HepG2 (cell line): ENCODE results near the gene RNF13. TPM values are rescaled to one million over a fixed set of nuclear protein-coding genes. Genes with fewer than 3 reads are reported as not detected.

ENCODE experiments used
- ATAC-seq: fragments of 200-7000 bp; cut with Tn5 transposase; 3 replicates; pipeline ENCODE4 v1.9.1; 2020; ENCODE audit warnings: mild to moderate bottlenecking, moderate library complexity
- BruUV-seq: library from RNA; stranded (reverse); fragments of 400-500 nt; replicated peaks from 2 replicates; lab custom pipeline; 2021; lab: Mats Ljungman, UMichigan
- CTCF ChIA-PET: fragments of 300-600 bp; formaldehyde crosslinking; extraction: SDS; loops from one replicate; lab custom pipeline; 2021; ENCODE audit warnings: low total read pairs, inconsistent platforms, low intra/inter-chr PET ratio; lab: Yijun Ruan, JAX
- POLR2A ChIA-PET: fragments of 350-600 bp; sonication (Branson Sonifier 250); formaldehyde crosslinking; loops from one replicate; lab custom pipeline; 2020; ENCODE audit warnings: antibody characterized with exemption, inconsistent platforms; lab: Yijun Ruan, JAX
- DNase-seq: peaks from one replicate; pipeline ENCODE4 v3.0.0-alpha.2; 2015; ENCODE audit warnings: low spot score
- FAIRE-seq: peaks from 3 replicates; lab custom pipeline; 2011; peaks lifted over from hg19 to GRCh38; lab: Jason Lieb, UNC
- H2AFZ ChIP-seq: one replicate; pipeline ENCODE4 v1.6.1; 2011; ENCODE audit warnings: low read length, inconsistent platforms
- H3K27ac ChIP-seq: fragments of 300-600 bp; 3 replicates; pipeline ENCODE4 v1.8.0; 2011; ENCODE audit warnings: mixed run types, mild to moderate bottlenecking, mixed read lengths, low read length, inconsistent platforms; ENCODE audit not compliant: insufficient read depth; ENCODE audit errors: extremely low read length
- H3K27me3 ChIP-seq, 2 experiments: fragments of 200-600 bp in 1 of 2; 2 replicates in 1 of 2; 3 replicates in 1 of 2; pipeline versions ENCODE4 v1.6.0 to v1.8.0; 2011; ENCODE audit warnings: low read length in 2 of 2, mild to moderate bottlenecking in 2 of 2, moderate library complexity in 2 of 2, inconsistent platforms in 1 of 2; ENCODE audit not compliant: insufficient read depth in 2 of 2, control insufficient read depth in 1 of 2
- H3K36me3 ChIP-seq, 2 experiments: fragments of 200-600 bp in 1 of 2; replicated peaks in 1 of 2; 2 replicates in 1 of 2; 3 replicates in 1 of 2; pipeline versions ENCODE4 v1.5.1 to v1.8.0; 2011; ENCODE audit warnings: low read length in 2 of 2, inconsistent platforms in 1 of 2; ENCODE audit not compliant: insufficient read depth in 2 of 2, control insufficient read depth in 1 of 2
- H3K4me1 ChIP-seq: 2 replicates; pipeline ENCODE4 v1.5.1; 2012; ENCODE audit warnings: low read length, inconsistent platforms; ENCODE audit not compliant: insufficient read depth
- H3K4me2 ChIP-seq: 2 replicates; pipeline ENCODE4 v1.6.0; 2011; ENCODE audit warnings: low read depth, low read length, inconsistent platforms
- H3K4me3 ChIP-seq, 3 experiments: fragments of 200-600 bp in 1 of 3; sonication (generic), shearing (Covaris generic) in 1 of 3; replicated peaks in 1 of 3; 2 replicates each; pipeline ENCODE4 v1.5.1; 2011 to 2016; ENCODE audit warnings: low read length in 3 of 3, inconsistent platforms in 2 of 3, low read depth in 2 of 3, mild to moderate bottlenecking in 2 of 3, control low read depth in 1 of 3, mixed read lengths in 1 of 3; ENCODE audit not compliant: insufficient read depth in 1 of 3
- H3K79me2 ChIP-seq: one replicate; pipeline ENCODE4 v1.6.1; 2011; ENCODE audit warnings: low read length, inconsistent platforms; ENCODE audit not compliant: insufficient read depth
- H3K9ac ChIP-seq: 2 replicates; pipeline ENCODE4 v1.6.0; 2011; ENCODE audit warnings: mild to moderate bottlenecking, low read depth, low read length, inconsistent platforms; ENCODE audit not compliant: insufficient read depth
- H3K9me3 ChIP-seq: 2 replicates; pipeline ENCODE4 v1.5.1; 2012; ENCODE audit warnings: mild to moderate bottlenecking, low read length
- H4K20me1 ChIP-seq: 2 replicates; pipeline ENCODE4 v1.6.0; 2011; ENCODE audit warnings: inconsistent platforms, mild to moderate bottlenecking, low read length, moderate library complexity; ENCODE audit not compliant: insufficient read depth
- AHR ChIP-seq: IDR thresholded peaks from 2 replicates; pipeline ENCODE4 v1.6.1; 2018; ENCODE audit warnings: missing genetic modification reagents, missing compliant biosample characterization
- BRD4 ChIP-seq: sonication (generic); formaldehyde crosslinking; IDR thresholded peaks from 2 replicates; pipeline ENCODE4 v1.4.0; 2020; ENCODE audit warnings: missing genetic modification reagents
- EHMT2 ChIP-seq: fragments of 200-600 bp; sonication (generic); IDR thresholded peaks from 2 replicates; pipeline ENCODE4 v1.7.0; 2017; ENCODE audit warnings: antibody characterized with exemption, low read depth, low read length, borderline replicate concordance
- ETV5 ChIP-seq: IDR thresholded peaks from 2 replicates; pipeline ENCODE4 v1.6.1; 2018; ENCODE audit warnings: missing biosample characterization, missing genetic modification reagents, inconsistent platforms, borderline replicate concordance
- KLF13 ChIP-seq: sonication (generic); formaldehyde crosslinking; IDR thresholded peaks from 2 replicates; pipeline ENCODE4 v1.4.0; 2020; ENCODE audit warnings: mild to moderate bottlenecking, missing genetic modification reagents
- MTF1 ChIP-seq: sonication (generic); formaldehyde crosslinking; IDR thresholded peaks from 2 replicates; pipeline ENCODE4 v1.5.0; 2020; ENCODE audit warnings: missing genetic modification reagents
- MTF2 ChIP-seq: sonication (generic); formaldehyde crosslinking; IDR thresholded peaks from 2 replicates; pipeline ENCODE4 v1.5.0; 2020; ENCODE audit warnings: missing genetic modification reagents, borderline replicate concordance
- PBX3 ChIP-seq: sonication (generic); formaldehyde crosslinking; IDR thresholded peaks from 2 replicates; pipeline ENCODE4 v1.8.1; 2023; ENCODE audit warnings: missing genetic modification reagents, inconsistent platforms, borderline replicate concordance
- POGZ ChIP-seq: sonication (generic); formaldehyde crosslinking; IDR thresholded peaks from 2 replicates; pipeline ENCODE4 v1.4.0; 2020; ENCODE audit warnings: mild to moderate bottlenecking, missing genetic modification reagents
- SMAD9 ChIP-seq: sonication (generic); formaldehyde crosslinking; IDR thresholded peaks from 2 replicates; pipeline ENCODE4 v1.5.1; 2020; ENCODE audit warnings: mild to moderate bottlenecking, missing genetic modification reagents
- ZC3H4 ChIP-seq: sonication (generic); formaldehyde crosslinking; IDR thresholded peaks from 2 replicates; pipeline ENCODE4 v1.4.0; 2020; ENCODE audit warnings: missing genetic modification reagents, borderline replicate concordance
- ZNF264 ChIP-seq: sonication (generic); formaldehyde crosslinking; IDR thresholded peaks from 2 replicates; pipeline ENCODE4 v1.4.0; 2020; ENCODE audit warnings: missing genetic modification reagents
- ZNF431 ChIP-seq: sonication (generic); formaldehyde crosslinking; IDR thresholded peaks from 2 replicates; pipeline ENCODE4 v1.9.0; 2022; ENCODE audit warnings: missing genetic modification reagents, low read depth, mild to moderate bottlenecking, borderline replicate concordance
- ZNF616 ChIP-seq: sonication (generic); formaldehyde crosslinking; IDR thresholded peaks from 2 replicates; pipeline ENCODE4 v1.5.0; 2020; ENCODE audit warnings: low read depth, mild to moderate bottlenecking, missing genetic modification reagents
- ZNF878 ChIP-seq: sonication (generic); formaldehyde crosslinking; IDR thresholded peaks from 2 replicates; pipeline ENCODE4 v1.8.1; 2023; ENCODE audit warnings: mild to moderate bottlenecking, missing genetic modification reagents, moderate library complexity
- WGBS: methylation state at CpG from one replicate; pipeline ENCODE4 v1.1.6; 2017; ENCODE audit warnings: low lambda C conversion rate; 5-methylcytosine and 5-hydroxymethylcytosine counted together
- in situ Hi-C: cut with HindIII; loops from 2 replicates; pipeline ENCODE4 v1.10.0; 2017; ENCODE audit warnings: low pct_unique_long_range_greater_than_20kb; ENCODE audit not compliant: extremely low pct_ligation_motif_present
- intact Hi-C: fragments of 100-400 bp; cut with micrococcal nuclease; formaldehyde crosslinking; loops from one replicate; pipeline ENCODE4 v1.10.0; 2022; ENCODE audit not compliant: unreplicated experiment
- polyA plus RNA-seq, 8 experiments: library from polyadenylated mRNA; depleted of rRNA in 3 of 8; stranded (reverse) in 7 of 8; unstranded in 1 of 8; fragments of >200 nt; fragmentation: Illumina TruSeq in 4 of 8; extraction: Trizol in 4 of 8; gene quantifications; 2 replicates each; pipeline versions ENCODE4 v1.2.1 to v1.2.3, GENCODE V29; 2011 to 2016; ENCODE audit warnings: low read depth in 4 of 8, missing spikeins in 1 of 8, mixed read lengths in 1 of 8; ENCODE audit not compliant: insufficient read depth in 1 of 8
- total RNA-seq, 5 experiments: library from RNA; depleted of rRNA; stranded (reverse); fragments of >200 nt; fragmentation: Illumina TruSeq; extraction: Trizol; gene quantifications; 2 replicates each; pipeline ENCODE4 v1.2.3, GENCODE V29; 2016; ENCODE audit warnings: low read depth in 1 of 5
- TF ChIP-seq, protein P1 (sequence below): sonication (generic); formaldehyde crosslinking; IDR thresholded peaks from 2 replicates; pipeline ENCODE4 v1.5.1; 2020; ENCODE audit warnings: missing genetic modification reagents, mild to moderate bottlenecking, borderline replicate concordance
- TF ChIP-seq, protein P2 (sequence below): sonication (generic); formaldehyde crosslinking; IDR thresholded peaks from 2 replicates; pipeline ENCODE4 v1.5.1; 2020; ENCODE audit warnings: missing genetic modification reagents, mild to moderate bottlenecking, borderline replicate concordance

The RNF13 gene
- total and polyA plus RNA-seq, 2 of the 13 experiments (the other 11 are each of a cell fraction or from before 2014, with no cell fraction given), result 39.8 to 46.0 TPM

DNA sequence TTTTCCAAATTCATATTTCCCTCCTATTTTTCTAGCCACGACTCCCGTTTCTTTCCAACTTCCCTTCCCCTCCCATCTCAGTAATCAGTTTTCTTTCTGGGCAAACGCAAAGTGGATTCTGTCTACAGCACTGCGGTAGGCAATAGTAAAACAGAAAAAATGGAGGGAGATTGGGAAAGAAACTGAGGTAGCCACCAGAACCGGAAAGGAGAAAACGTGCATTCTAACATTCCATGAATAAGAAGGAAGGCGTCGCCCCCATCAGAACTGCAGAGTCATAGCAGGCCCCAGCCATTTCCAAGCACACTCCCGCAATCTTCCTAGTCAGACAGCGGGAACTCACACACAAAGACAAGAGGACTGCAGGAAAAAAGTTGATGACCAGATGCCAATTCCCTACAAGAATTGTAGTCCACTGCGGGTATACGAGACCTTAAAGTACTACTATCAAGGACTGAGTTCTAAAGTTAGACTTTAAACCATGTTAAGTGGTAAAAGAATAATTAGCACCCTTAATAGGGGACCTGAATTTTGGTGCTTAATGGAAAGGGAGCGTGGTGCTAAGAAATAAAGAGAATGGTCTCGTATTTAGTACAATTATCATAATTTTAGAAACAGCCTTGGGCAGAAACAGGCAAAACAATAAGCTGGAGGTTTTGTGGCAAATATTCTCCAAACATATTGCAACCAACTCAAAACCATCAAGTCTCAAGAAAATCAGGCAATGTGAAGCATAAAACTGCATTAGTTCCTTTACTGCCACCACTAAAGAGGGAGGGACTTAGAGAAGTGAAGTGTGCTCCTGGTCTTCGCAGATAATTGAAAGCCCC is 156.3 kb downstream of the RNF13 start:
- peaks cover 18% of the 10 kb centered on the region for H4K20me1 ChIP-seq
- no peaks in the 10 kb centered on the region for H3K9me3 ChIP-seq
- H3K27ac ChIP-seq, result peak overlapping the region; percentile 93
- WGBS, result under 1% methylated on average over 15 of the region's 15 CpGs
- H3K4me1 ChIP-seq, result peaks cover 47% of the 10 kb centered on the region
- no peak overlapping the region for H2AFZ ChIP-seq
- in situ Hi-C loops, result loop anchor here (10.0 kb wide), 1 partner anchor 215 kb away; no protein-coding TSS in a partner anchor
- intact Hi-C loops, result no loop called here
- H3K36me3 ChIP-seq, result peaks cover 5 to 23% of the 10 kb centered on the region in 2 experiments; a peak in 4 of 5 replicates
- DNase-seq (peak; percentile 78), FAIRE-seq (peak; percentile 18), ATAC-seq (peak; percentile 41)
- no TSS peak for BruUV-seq
- H3K9ac ChIP-seq, result peak overlapping the region; percentile 85
- H3K79me2 ChIP-seq, result peaks cover 58% of the 10 kb centered on the region
- CTCF ChIA-PET, result interaction anchor here (2.9 kb wide), 1 partner anchor 251 kb away, joined by 19 read pairs; no protein-coding TSS in a partner anchor
- POLR2A ChIA-PET, result no interaction called here
- H3K4me2 ChIP-seq, result peak overlapping the region; percentile 87
- H3K27me3 ChIP-seq, result no peaks in the 10 kb centered on the region; a peak in 1 of 5 replicates
- H3K4me3 ChIP-seq, result peak overlapping the region; percentile 82 to 93 (median 92)
- TF ChIP-seq ZNF616 (CRISPR knock-in tag), result no peak
- TF ChIP-seq POGZ (CRISPR knock-in tag), result peak; percentile 15; the same call in 1 of the 2 replicates
- 0 out of 2 replicates have a peak, but pooled peaks have one; percentile 48 for TF ChIP-seq ZNF878 (CRISPR knock-in tag)
- no peak for TF ChIP-seq MTF1 (CRISPR knock-in tag)
- TF ChIP-seq, protein P1, sequence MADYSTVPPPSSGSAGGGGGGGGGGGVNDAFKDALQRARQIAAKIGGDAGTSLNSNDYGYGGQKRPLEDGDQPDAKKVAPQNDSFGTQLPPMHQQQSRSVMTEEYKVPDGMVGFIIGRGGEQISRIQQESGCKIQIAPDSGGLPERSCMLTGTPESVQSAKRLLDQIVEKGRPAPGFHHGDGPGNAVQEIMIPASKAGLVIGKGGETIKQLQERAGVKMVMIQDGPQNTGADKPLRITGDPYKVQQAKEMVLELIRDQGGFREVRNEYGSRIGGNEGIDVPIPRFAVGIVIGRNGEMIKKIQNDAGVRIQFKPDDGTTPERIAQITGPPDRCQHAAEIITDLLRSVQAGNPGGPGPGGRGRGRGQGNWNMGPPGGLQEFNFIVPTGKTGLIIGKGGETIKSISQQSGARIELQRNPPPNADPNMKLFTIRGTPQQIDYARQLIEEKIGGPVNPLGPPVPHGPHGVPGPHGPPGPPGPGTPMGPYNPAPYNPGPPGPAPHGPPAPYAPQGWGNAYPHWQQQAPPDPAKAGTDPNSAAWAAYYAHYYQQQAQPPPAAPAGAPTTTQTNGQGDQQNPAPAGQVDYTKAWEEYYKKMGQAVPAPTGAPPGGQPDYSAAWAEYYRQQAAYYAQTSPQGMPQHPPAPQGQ (CRISPR knock-in tag), result no peak
- TF ChIP-seq ZC3H4 (CRISPR knock-in tag), result no peak
- TF ChIP-seq SMAD9 (CRISPR knock-in tag), result no peak
- no peak for TF ChIP-seq EHMT2
- TF ChIP-seq AHR (CRISPR knock-in tag), result no peak
- no peak for TF ChIP-seq KLF13 (CRISPR knock-in tag)
- TF ChIP-seq, protein P2, sequence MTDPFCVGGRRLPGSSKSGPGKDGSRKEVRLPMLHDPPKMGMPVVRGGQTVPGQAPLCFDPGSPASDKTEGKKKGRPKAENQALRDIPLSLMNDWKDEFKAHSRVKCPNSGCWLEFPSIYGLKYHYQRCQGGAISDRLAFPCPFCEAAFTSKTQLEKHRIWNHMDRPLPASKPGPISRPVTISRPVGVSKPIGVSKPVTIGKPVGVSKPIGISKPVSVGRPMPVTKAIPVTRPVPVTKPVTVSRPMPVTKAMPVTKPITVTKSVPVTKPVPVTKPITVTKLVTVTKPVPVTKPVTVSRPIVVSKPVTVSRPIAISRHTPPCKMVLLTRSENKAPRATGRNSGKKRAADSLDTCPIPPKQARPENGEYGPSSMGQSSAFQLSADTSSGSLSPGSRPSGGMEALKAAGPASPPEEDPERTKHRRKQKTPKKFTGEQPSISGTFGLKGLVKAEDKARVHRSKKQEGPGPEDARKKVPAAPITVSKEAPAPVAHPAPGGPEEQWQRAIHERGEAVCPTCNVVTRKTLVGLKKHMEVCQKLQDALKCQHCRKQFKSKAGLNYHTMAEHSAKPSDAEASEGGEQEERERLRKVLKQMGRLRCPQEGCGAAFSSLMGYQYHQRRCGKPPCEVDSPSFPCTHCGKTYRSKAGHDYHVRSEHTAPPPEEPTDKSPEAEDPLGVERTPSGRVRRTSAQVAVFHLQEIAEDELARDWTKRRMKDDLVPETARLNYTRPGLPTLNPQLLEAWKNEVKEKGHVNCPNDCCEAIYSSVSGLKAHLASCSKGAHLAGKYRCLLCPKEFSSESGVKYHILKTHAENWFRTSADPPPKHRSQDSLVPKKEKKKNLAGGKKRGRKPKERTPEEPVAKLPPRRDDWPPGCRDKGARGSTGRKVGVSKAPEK, result peak; percentile 60; the same call in 1 of the 2 replicates
- no peak for TF ChIP-seq MTF2
- TF ChIP-seq PBX3 (CRISPR knock-in tag), result no peak
- no peak for TF ChIP-seq ZNF264 (CRISPR knock-in tag)
- no peak for TF ChIP-seq BRD4 (CRISPR knock-in tag)
- peak; percentile 64; the same call in 1 of the 2 replicates for TF ChIP-seq ETV5
- no peak for TF ChIP-seq ZNF431 (CRISPR knock-in tag)
